Activated CD8-positive, alpha-beta memory T cell treated with anti-CD3 and anti-CD28 coated beads for 48 hours (primary cell): ENCODE data around the gene GTF2H2C.
"Not testable (repeated sequence)": the region's sequence is repeated elsewhere in the genome, so short reads cannot be mapped to it uniquely, and the experiment has no call there.

Experiments
- DNase-seq, 3 experiments: peaks; one replicate each; pipeline ENCODE4 v3.0.0-alpha.2; 2020; ENCODE audit warnings: low read depth in 2 of 3, low spot score in 2 of 3

Gene GTF2H2C

DNA sequence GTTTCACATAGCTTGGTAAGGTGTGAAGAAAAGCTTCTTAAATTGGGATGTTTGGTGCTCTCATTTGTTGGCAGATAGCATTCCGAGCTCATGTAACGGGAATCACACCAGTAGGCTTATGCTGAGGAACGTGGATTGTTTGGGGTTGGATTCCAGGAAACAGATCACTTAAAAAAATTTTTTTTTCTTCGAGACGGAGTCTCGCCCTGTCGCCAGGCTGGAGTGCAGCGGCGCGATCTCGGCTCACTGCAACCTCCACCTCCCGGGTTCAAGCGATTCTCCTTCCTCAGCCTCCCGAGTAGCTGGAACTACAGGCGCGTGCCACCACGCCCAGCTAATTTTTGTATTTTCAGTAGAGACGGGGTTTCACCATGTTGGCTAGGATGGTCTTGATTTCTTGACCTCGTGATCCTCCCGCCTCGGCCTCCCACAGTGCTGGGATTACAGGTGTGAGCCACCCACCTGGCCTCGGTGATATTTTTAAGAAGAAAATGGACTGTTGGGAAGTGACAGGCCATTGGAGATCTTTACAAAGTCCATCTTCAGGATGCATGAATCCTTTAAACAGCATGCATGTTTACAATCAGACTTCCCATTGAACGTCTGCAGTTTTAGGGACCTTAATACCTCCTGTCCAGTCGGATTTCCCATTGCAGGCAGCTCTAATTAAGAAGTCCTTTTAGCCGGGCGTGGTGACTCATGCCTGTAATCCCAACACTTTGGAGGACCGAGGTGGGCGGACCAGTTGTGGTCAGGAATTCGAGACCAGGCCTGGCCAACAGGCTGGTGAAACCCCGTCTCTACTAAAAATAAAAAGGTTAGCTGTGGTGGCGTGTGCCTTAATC lies 818 bp downstream of the GTF2H2C start:
- not testable (repeated sequence) for DNase-seq

DNA sequence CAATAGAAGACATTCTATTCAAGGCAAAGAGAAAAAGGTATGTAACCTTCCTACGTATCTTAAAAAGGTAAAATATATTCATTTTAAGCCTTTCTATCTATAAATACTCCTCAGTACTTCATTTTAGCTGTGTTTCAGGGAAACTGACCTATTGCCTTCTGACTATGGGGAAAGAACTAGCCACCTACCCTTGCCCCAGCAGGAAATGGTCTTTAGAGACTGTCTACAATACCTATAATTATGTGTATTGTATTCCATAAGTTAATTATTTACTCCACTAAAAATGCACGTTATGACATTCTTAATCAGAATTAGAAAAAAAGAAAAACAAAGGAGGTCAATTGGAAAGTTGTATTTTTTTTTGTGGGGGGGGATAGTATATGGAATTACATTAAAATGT lies 6.2 kb downstream of the GTF2H2C start:
- not testable (repeated sequence) for DNase-seq

DNA sequence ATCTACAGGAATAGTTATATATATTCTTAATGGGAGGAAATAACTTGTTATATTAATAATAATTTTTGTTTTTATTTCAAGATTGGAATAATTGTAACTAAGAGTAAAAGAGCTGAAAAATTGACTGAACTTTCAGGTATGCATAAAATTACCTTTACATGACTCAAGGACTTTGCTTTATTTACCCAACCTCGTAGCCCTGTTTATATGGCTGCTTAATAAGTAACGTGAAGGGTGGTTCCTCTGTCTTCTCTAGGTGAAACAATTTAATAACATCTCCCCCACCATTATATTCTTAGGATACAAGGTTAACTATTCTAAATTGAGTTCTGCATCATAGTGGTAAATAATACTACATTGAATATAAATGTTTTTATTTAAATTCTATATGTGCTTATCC lies 8.1 kb downstream of the GTF2H2C start:
- not testable (repeated sequence) for DNase-seq

DNA sequence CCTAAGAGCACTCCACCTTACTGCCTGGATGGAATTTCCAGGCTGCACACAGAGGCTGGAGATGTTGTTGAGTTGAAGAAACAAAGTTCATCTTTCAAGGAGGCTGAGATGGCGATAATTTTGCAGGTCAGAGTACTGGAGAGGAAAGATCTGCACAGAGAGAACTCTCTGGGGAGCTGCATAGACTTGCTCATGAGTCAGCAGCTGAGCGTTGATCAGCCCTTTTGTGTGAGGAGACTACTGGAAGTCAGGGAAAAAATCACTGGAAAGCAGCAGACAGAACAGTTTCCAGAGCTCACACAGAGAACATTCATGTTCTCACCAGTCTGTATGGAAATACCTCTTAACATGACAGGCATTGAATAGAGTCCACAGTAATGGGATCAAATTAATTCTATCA lies 23.4 kb downstream of the GTF2H2C start:
- DNase-seq, result not testable (repeated sequence)

DNA sequence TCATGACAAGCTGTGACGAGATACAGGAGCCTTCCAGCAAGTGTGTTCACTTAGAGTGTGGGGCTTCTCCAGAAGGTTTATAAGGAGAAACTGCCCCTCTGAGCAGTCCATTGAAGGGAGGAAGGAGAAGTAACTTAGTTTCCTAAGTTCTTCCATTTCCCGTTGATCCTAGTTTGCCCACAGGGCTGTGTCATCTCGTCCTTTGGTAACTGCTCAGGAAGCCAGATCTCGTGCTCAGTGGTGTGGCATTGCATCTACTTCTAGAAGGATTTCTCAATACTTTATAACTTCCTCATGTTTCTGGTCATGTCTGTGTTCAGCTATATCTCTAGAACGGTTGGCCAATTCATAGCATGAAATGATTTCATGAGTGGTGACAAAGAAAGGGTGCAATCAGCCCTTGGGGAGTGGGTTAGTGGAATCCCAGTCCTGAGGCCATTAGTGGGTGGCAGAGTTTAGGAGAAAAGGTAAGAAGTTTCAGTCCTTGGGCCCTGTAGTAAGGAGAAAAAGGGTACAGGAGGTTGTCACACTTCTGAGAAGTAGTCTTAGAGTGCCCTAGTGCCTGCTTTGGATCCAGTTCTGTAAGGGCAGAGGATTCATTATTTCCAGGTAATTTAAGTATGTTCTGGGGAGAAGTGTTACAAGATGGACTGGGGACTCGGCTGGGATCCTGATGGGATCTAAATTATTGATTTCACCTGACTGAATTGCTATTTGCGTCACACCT lies 36.3 kb downstream of the GTF2H2C start:
- not testable (repeated sequence) for DNase-seq

DNA sequence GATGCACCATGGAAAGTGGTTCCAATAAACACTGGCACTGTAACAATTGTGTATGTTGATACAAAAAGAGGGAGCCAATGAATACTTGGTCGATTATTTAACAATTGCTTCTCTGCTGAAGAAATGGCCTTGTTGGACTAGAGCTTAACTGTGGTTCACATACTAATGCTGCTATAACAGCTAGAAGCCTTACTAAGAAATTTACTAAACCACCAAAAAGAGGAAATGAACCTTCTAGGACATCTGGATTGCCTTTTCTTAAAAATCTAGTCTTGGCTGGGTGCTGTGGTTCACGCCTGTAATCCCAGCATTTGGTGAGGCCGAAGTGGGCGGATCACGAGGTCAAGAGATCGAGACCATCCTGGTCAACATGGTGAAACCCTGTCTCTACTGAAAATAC lies 42.0 kb downstream of the GTF2H2C start:
- DNase-seq, result not testable (repeated sequence)

DNA sequence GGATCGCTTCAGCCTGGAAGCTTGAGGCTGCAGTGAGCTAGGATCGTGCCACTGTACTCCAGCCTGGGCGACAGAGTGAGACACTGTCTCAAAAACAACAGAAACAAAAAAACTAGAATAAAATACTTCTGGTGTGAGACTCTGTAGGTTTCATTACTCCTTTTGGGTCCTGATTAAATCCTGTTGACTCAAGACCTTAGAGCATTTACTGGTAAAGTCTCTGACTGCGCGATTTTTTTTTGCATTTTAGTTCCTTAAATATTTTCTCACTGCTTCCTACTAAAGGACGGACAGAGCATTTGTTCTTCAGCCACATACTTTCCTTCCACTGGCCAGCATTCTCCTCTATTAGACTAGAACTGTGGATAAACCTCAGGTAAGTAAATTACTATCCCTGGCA lies 46.8 kb downstream of the GTF2H2C start:
- DNase-seq, result not testable (repeated sequence)

DNA sequence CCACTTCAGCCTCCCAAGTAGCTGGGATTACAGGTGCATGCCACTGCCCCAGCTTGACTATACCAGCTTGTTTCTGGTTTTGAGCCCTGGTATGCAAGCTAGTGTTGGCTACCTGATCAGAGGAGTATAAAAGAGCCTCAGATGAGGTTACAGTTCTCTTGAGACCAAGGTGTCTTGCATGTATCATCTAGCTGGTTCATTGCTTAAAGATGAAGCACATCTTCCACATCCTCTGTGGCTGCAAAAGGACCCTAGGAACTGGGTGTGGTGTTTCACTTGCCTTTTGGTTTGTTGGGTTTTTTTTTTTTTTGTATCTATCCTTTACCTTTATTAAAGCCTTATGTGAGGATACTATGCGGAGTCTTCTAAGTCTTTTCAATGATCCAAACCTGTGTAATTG lies 47.8 kb downstream of the GTF2H2C start:
- DNase-seq, result not testable (repeated sequence)

DNA sequence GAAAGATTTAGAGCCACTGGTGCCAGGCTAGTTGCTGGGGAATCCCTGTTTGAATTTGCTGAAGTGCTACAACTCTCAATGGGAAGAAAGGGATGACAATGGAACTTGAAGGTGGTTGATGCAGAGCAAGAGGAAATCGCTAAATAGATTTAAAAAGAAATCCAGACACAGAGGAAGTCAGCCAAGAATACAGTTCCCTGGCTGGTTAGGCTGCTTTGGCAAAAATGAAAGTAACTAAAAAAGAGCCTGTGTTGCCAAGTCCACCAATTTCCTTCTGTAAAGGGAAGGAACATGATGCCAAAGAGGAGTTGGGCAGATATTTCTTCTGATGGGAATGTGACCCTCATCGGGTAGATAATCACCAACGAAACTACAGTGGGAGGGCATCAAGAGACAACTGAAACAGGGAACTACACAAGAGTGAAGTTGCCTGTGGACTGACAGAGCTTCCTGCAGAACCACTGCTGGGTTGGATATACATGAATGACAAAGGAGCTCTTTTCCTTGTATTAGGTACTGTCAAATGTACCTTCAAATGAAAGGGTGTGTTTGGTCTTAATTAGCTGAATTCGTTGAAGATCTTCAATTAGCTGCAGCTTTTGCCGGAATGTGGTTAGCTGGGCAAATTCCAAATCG lies 49.0 kb downstream of the GTF2H2C start:
- not testable (repeated sequence) for DNase-seq

DNA sequence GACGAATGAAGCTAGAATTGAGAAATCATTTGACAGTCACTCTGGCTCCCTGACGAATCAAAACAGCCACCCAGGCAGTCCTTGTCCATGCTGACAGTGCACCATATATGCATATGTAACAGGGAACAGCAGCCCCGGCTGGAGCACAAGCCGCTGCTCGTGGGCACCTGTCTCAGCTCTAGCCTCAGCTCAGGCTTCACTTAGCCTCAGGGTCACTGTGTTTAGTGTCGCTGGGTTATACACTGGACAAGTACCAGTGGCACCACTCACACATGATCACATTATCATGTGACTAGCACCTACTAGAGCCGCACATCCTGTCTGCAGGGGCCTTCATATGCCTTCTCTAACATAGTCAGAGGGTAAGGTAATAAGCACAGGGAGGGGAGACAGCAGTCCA lies 54.9 kb downstream of the GTF2H2C start:
- DNase-seq, result not testable (repeated sequence)

DNA sequence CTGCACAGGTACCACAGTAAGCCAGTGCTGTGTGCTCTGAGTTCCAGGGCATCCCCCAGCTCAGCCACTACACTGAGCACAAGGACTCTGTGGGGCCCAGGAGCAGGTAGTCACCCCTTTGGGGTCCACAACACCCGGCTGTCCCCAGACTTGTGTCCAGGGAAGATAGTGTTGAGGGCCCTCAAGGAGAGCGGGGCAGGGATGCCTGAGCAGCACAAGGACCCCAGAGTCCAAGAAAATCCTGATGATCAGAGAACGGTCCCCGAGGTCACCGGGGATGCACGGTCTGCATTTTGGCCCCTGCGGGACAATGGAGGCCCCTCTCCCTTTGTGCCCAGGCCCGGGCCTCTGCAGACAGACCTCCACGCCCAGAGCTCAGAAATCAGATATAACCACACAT lies 71.9 kb downstream of the GTF2H2C start:
- DNase-seq, result not testable (repeated sequence)
